ENCODE data around the gene ANKMY1. TPM values are rescaled to one million over a fixed set of nuclear protein-coding genes. Genes with fewer than 3 reads are reported as not detected.

ANKMY1 gene
- total and polyA plus RNA-seq, 2 experiments from 2014 or later, result 2.3 to 8.9 TPM

- Histone ChIP-seq H4K20me1 (replicated peaks; ENCODE audit: insufficient read depth) (peaks cover 25% of the 10 kb centered on the region), H3K4me1 (ENCODE audit: insufficient read depth) (peaks cover 10% of the 10 kb centered on the region), H2AFZ (no peak overlapping the region), H3K4me3 (no peak overlapping the region), H3K27me3 (ENCODE audit: insufficient read depth) (no peaks in the 10 kb centered on the region), H3K4me2 (no peak overlapping the region), H3F3A (replicated peaks; ENCODE audit: low read depth) (0 out of 2 replicates have a peak, but pooled peaks cover 2% of the 10 kb centered on the region), H3K9me2 (ENCODE audit: insufficient read depth) (no peaks in the 10 kb centered on the region), H3K27ac (ENCODE audit: low read depth) (no peak overlapping the region), H3K79me2 (replicated peaks; ENCODE audit: insufficient read depth) (peaks cover 51% of the 10 kb centered on the region), H3K36me3 (ENCODE audit: insufficient read depth) (no peaks in the 10 kb centered on the region)
- TF ChIP-seq, protein P1, sequence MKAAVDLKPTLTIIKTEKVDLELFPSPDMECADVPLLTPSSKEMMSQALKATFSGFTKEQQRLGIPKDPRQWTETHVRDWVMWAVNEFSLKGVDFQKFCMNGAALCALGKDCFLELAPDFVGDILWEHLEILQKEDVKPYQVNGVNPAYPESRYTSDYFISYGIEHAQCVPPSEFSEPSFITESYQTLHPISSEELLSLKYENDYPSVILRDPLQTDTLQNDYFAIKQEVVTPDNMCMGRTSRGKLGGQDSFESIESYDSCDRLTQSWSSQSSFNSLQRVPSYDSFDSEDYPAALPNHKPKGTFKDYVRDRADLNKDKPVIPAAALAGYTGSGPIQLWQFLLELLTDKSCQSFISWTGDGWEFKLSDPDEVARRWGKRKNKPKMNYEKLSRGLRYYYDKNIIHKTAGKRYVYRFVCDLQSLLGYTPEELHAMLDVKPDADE (IDR thresholded peaks at IDR 0.05), result no peak
- TF ChIP-seq STAT1 (IDR thresholded peaks at IDR 0.05; ENCODE audit: unreplicated experiment) (no peak), ZNF462 (CRISPR knock-in tag; IDR thresholded peaks at IDR 0.05) (no peak), ZNF114 (CRISPR knock-in tag; IDR thresholded peaks at IDR 0.05) (no peak), CTCF (conservative IDR thresholded peaks at IDR 0.05; ENCODE audit: low read depth in 2 of 2) (no peak), EZH2 (IDR thresholded peaks at IDR 0.05; ENCODE audit: low read depth, unreplicated experiment) (no peak), NANOG (IDR thresholded peaks at IDR 0.05; ENCODE audit: borderline replicate concordance) (no peak)
- TF ChIP-seq, protein P2, sequence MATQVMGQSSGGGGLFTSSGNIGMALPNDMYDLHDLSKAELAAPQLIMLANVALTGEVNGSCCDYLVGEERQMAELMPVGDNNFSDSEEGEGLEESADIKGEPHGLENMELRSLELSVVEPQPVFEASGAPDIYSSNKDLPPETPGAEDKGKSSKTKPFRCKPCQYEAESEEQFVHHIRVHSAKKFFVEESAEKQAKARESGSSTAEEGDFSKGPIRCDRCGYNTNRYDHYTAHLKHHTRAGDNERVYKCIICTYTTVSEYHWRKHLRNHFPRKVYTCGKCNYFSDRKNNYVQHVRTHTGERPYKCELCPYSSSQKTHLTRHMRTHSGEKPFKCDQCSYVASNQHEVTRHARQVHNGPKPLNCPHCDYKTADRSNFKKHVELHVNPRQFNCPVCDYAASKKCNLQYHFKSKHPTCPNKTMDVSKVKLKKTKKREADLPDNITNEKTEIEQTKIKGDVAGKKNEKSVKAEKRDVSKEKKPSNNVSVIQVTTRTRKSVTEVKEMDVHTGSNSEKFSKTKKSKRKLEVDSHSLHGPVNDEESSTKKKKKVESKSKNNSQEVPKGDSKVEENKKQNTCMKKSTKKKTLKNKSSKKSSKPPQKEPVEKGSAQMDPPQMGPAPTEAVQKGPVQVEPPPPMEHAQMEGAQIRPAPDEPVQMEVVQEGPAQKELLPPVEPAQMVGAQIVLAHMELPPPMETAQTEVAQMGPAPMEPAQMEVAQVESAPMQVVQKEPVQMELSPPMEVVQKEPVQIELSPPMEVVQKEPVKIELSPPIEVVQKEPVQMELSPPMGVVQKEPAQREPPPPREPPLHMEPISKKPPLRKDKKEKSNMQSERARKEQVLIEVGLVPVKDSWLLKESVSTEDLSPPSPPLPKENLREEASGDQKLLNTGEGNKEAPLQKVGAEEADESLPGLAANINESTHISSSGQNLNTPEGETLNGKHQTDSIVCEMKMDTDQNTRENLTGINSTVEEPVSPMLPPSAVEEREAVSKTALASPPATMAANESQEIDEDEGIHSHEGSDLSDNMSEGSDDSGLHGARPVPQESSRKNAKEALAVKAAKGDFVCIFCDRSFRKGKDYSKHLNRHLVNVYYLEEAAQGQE (IDR thresholded peaks at IDR 0.05; ENCODE audit: unreplicated experiment), result no peak
- DNase-seq (ENCODE audit: low spot score) (no peak), ATAC-seq (no peak)
- peaks cover 25% of the 10 kb centered on the region for H3K4me1 Mint-ChIP-seq
- no peak overlapping the region for H3K4me3 Mint-ChIP-seq
- H3K36me3 Mint-ChIP-seq (ENCODE audit: low read depth), result peaks cover 3% of the 10 kb centered on the region; the same call in 2 of the 3 replicates
- H3K9me3 Mint-ChIP-seq, result no peaks in the 10 kb centered on the region
- peaks cover 19% of the 10 kb centered on the region for H3K27me3 Mint-ChIP-seq (ENCODE audit: insufficient read depth, low read depth, poor library complexity)
- no peak overlapping the region for H3K27ac Mint-ChIP-seq
Measured at GRCh38 chr2:240581811-240582210, 24.0 kb upstream of the ANKMY1 start.
